Measurements from ENCODE around the gene MSI2. TPM values are rescaled to one million over a fixed set of nuclear protein-coding genes. Genes with fewer than 3 reads are reported as not detected.

Gene MSI2
- total RNA-seq, 2 donors from 2014 or later: 88.3 to 114 TPM

DNA sequence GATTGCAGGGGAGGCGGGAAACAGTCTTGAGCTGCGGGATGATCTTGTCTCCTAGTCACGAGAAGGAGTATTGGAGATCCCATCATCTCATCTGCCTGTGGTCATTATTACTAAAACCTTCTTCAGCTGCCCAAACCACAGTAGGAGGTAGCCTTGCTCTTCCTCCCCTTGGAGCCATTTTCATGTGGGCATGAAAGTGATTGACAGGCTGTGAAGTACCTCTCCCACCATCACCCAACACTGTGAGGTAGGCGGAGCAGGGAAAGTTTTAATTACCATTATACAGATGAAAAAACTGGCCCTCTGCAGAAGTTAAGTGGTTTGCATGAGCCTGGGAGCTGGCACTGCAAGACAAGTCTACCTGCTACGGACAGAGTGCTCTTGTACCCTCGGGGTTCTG, 237.3 kb downstream of the MSI2 start:
- Histone ChIP-seq H3K27me3 (ENCODE audit: control insufficient read depth, insufficient read depth, low read length, poor library complexity, severe bottlenecking) (no peaks in the 10 kb centered on the region), H3K9me3 (ENCODE audit: control insufficient read depth, low read length) (no peaks in the 10 kb centered on the region), H3K36me3 (ENCODE audit: control insufficient read depth, insufficient read depth, low read length) (no peaks in the 10 kb centered on the region), H3K4me1 (ENCODE audit: control insufficient read depth, insufficient read depth, low read length) (no peaks in the 10 kb centered on the region), H3K27ac (ENCODE audit: low read depth, low read length) (no peak overlapping the region), H3K9ac (ENCODE audit: extremely low read depth, low read length, poor library complexity, severe bottlenecking) (no peak overlapping the region), H3K4me3 (ENCODE audit: low read length) (no peak overlapping the region)
- no peak for DNase-seq
- Mint-ChIP-seq H3K9me3 (no peaks in the 10 kb centered on the region), H3K36me3 (ENCODE audit: low read depth) (no peaks in the 10 kb centered on the region), H3K4me3 (no peak overlapping the region), H3K27ac (no peak overlapping the region), H3K27me3 (ENCODE audit: insufficient read depth) (no peaks in the 10 kb centered on the region), H3K4me1 (no peaks in the 10 kb centered on the region)
- WGBS, 2 experiments (ENCODE audit: insufficient coverage in 1 of 2, insufficient read length in 1 of 2): 93 to 95% methylated on average over 5 to 6 of the region's 6 CpGs
- TF ChIP-seq, protein P1, sequence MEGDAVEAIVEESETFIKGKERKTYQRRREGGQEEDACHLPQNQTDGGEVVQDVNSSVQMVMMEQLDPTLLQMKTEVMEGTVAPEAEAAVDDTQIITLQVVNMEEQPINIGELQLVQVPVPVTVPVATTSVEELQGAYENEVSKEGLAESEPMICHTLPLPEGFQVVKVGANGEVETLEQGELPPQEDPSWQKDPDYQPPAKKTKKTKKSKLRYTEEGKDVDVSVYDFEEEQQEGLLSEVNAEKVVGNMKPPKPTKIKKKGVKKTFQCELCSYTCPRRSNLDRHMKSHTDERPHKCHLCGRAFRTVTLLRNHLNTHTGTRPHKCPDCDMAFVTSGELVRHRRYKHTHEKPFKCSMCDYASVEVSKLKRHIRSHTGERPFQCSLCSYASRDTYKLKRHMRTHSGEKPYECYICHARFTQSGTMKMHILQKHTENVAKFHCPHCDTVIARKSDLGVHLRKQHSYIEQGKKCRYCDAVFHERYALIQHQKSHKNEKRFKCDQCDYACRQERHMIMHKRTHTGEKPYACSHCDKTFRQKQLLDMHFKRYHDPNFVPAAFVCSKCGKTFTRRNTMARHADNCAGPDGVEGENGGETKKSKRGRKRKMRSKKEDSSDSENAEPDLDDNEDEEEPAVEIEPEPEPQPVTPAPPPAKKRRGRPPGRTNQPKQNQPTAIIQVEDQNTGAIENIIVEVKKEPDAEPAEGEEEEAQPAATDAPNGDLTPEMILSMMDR (conservative IDR thresholded peaks at IDR 0.05): no peak

GRCh38 chr17:57494443-57494842, 238.1 kb downstream of the MSI2 start:
- Histone ChIP-seq H3K9me3 (ENCODE audit: control insufficient read depth, low read length) (no peaks in the 10 kb centered on the region), H3K27me3 (ENCODE audit: control insufficient read depth, insufficient read depth, low read length, poor library complexity, severe bottlenecking) (no peaks in the 10 kb centered on the region), H3K27ac (ENCODE audit: low read depth, low read length) (no peak overlapping the region), H3K36me3 (ENCODE audit: control insufficient read depth, insufficient read depth, low read length) (no peaks in the 10 kb centered on the region), H3K9ac (ENCODE audit: extremely low read depth, low read length, poor library complexity, severe bottlenecking) (no peak overlapping the region), H3K4me3 (ENCODE audit: low read length) (no peak overlapping the region), H3K4me1 (ENCODE audit: control insufficient read depth, insufficient read depth, low read length) (no peaks in the 10 kb centered on the region)
- H3K27me3 Mint-ChIP-seq (ENCODE audit: insufficient read depth): no peaks in the 10 kb centered on the region
- peaks cover under 1% of the 10 kb centered on the region for H3K36me3 Mint-ChIP-seq (ENCODE audit: low read depth)
- DNase-seq: no peak
- no peak overlapping the region for H3K4me3 Mint-ChIP-seq
- H3K27ac Mint-ChIP-seq: no peak overlapping the region
- peaks cover under 1% of the 10 kb centered on the region for H3K4me1 Mint-ChIP-seq
- no peaks in the 10 kb centered on the region for H3K9me3 Mint-ChIP-seq
- TF ChIP-seq, protein P1 (conservative IDR thresholded peaks at IDR 0.05): no peak
- 92 to 98% methylated on average over 5 of the region's 5 CpGs for WGBS, 2 experiments (ENCODE audit: insufficient coverage in 1 of 2, insufficient read length in 1 of 2)

- H3K4me1 Mint-ChIP-seq: peaks cover 8% of the 10 kb centered on the region
- no peaks in the 10 kb centered on the region for H3K9me3 Mint-ChIP-seq
- no peaks in the 10 kb centered on the region for H3K27me3 ChIP-seq (ENCODE audit: control insufficient read depth, insufficient read depth, low read length, poor library complexity, severe bottlenecking)
- H3K4me1 ChIP-seq (ENCODE audit: control insufficient read depth, insufficient read depth, low read length): no peaks in the 10 kb centered on the region
- peaks cover 2% of the 10 kb centered on the region for H3K36me3 Mint-ChIP-seq (ENCODE audit: low read depth)
- H3K9ac ChIP-seq (ENCODE audit: extremely low read depth, low read length, poor library complexity, severe bottlenecking): no peak overlapping the region
- H3K27ac ChIP-seq (ENCODE audit: low read depth, low read length): no peak overlapping the region
- TF ChIP-seq, protein P1 (conservative IDR thresholded peaks at IDR 0.05): no peak
- H3K4me3 ChIP-seq (ENCODE audit: low read length): no peak overlapping the region
- no peaks in the 10 kb centered on the region for H3K27me3 Mint-ChIP-seq (ENCODE audit: insufficient read depth)
- no peak overlapping the region for H3K4me3 Mint-ChIP-seq
- no peak overlapping the region for H3K27ac Mint-ChIP-seq
- 98 to 100% methylated on average over 3 to 4 of the region's 6 CpGs for WGBS, 2 experiments (ENCODE audit: insufficient coverage in 1 of 2, insufficient read length in 1 of 2)
- no peaks in the 10 kb centered on the region for H3K9me3 ChIP-seq (ENCODE audit: control insufficient read depth, low read length)
- no peak for DNase-seq
- H3K36me3 ChIP-seq (ENCODE audit: control insufficient read depth, insufficient read depth, low read length): no peaks in the 10 kb centered on the region
These were observed 239.4 kb downstream of the MSI2 start for GRCh38 chr17:57495771-57496170.

All from endodermal cell (in vitro differentiated cells).